GDM1 (cell line): ENCODE data around the gene DNAJC9.
A peak's percentile ranks its signal among the peaks of the same experiment; 100 is the strongest.
"Not testable (repeated sequence)": the region's sequence is repeated elsewhere in the genome, so short reads cannot be mapped to it uniquely, and the experiment has no call there.

Experiments
- DNase-seq: peaks from one replicate; lab custom pipeline; 2025; lab: John Stamatoyannopoulos, UW

DNAJC9 gene, protein sequence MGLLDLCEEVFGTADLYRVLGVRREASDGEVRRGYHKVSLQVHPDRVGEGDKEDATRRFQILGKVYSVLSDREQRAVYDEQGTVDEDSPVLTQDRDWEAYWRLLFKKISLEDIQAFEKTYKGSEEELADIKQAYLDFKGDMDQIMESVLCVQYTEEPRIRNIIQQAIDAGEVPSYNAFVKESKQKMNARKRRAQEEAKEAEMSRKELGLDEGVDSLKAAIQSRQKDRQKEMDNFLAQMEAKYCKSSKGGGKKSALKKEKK

DNA sequence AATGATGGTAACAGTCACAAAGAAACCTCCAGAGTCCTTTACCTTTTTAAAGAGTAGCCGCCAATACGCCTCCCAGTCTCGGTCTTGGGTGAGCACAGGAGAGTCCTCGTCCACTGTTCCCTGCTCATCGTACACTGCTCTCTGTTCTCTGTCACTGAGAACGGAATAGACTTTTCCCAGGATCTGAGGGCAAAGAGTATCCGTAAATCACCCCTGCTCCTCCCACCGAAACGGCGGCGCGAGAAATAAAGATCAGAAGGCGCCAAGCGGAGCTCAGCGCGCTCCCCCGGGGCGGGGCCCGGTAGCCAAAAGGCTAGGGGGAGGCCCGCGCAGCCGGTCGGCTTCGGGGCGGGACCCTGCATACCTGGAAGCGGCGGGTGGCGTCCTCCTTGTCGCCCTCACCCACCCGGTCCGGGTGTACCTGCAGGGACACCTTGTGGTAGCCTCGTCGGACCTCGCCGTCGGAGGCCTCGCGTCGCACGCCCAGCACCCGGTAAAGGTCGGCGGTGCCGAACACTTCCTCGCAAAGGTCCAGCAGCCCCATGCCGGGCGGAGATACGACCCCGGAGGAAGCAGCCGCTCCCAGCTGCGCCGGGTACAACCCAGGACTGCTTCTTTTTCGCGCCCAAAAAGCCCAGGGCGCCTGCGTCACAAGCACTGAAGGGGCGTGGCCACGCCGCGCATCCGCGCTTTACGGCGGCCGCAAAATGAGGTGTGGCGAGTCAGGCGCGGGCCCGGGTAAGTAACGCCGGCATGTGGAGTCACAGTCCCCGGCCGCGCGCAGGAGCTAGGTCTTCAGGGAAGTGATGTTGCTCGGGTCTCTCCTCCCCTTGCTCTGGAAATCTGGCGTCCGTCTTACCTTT is at the start of gene DNAJC9:
TSS of gene DNAJC9 (minus strand) at position 610 of the 863 bp plus-strand sequence. CDS start at position 544, 66 bp downstream.
- DNase-seq = peak; percentile 95

DNA sequence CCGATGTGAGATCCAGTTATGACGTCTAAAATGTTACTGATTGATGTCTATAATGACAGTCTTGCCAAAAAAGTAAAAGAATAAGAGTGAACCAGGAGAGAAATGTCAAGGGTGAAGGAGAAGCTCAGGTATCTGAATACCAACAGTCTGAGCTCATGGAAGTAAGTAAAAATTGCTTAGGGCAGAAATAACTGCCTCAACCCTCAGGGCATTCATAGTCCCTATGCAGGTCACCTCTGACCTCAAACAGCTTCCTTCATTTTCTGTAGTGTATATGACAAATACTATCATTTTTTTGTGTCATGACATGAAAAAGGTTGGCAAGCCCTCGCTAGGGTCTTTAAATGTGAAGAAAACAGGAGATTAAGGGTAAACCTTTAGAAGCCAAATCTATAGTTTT is 46.4 kb upstream of the DNAJC9 start:
- DNase-seq = no peak

DNA sequence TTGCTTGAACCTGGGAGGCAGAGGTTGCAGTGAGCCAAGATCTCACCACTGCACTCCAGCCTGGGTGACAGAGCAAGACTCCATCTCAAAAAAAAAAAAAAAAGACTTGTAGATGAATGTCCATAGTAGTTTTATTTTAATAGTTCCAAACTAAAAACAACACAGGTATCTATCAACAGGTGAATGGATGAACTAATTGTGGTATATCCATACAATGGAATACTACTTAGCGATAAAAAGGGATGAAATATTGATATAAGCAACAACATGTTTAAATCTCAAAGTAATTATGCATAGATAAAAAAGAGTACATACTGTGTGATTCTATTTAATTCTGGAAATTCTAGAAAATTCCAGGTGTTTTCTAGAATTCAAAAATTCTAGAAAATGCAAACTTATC is 42.9 kb upstream of the DNAJC9 start:
- DNase-seq = no peak

DNA sequence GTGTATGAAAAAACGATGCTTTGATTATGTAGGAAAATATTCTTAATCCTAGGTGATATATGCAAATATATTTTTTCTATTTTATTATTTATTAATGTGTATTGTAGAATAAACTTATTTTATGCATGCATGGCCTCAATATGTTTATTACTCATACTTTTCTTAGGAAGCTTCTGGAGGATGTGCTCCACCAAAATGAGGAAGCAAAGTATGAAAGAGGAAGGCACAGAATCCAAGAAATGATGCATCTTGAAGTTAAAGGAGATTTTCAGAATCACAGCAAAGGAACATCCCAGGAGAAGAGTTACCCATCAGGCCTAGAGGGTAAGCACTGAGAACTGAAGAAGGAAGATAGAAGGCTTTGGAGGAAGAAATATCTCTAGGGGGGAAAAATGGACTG is 40.4 kb upstream of the DNAJC9 start:
- no peak for DNase-seq

DNA sequence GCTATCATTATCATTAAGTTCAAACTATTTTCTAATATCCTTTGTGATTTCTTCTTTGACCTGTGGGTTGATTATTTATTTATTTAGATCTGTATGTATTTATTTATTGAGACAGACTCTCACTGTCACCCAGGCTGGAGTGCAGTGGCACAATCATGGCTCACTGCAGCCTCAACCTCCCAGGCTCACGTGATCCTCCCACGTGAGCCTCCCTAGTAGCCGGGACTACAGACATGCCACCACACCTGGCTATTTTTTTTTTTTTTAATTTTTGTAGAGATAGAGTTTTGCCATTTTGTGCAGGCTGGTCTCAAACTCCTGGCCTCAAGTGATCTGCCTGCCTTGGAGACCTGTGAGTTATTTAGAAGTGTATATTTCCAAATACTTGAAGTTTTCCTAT is 34.0 kb upstream of the DNAJC9 start:
- DNase-seq = no peak

DNA sequence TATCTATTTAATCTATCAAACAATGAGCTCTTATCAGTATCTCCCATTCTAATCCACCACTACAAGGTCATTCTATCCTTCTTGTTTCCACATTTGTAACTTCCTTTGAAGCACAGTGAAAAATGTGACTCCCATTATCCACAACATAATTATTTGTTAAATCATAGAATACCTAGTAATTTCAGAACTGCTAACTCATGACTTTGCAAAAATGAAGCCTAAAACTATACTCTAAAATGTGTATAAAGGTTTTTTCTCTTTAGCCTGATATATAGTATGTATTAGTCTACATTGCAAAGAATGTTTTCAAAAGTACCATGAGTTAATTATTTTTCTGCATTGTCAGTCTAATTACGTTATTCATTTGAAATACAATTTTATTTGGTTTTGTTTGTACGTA is 17.4 kb upstream of the DNAJC9 start:
- no peak for DNase-seq

DNA sequence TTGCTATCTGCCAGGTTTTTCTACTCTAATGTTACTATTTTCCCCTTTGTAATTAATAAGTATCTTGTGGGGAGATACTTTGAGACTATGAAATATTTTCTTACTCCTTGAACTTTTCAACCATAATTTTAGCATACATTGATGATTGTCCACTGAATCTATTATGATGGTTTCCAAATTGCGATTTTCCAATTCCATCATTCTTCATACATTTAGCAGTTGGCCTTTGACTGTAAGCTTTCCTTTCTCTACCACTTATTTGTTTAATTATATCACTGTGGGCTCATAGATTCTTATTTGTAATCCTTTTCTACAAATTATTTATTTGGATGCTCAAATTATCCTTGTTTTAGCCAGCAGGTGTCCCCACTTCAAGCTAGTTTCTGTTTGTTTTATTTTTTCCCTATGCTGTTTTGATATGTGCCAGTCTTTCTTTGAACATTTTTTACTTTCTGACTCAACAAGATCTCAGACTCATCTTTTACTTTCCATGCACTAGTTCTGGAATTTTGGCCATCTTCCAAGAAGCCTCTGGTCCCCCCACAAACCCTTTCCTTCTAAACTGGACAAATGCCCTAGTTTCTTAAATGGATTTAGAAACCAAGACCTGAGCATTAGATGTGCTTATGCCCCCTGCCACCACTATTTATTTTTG is 16.8 kb upstream of the DNAJC9 start:
- DNase-seq = no peak

DNA sequence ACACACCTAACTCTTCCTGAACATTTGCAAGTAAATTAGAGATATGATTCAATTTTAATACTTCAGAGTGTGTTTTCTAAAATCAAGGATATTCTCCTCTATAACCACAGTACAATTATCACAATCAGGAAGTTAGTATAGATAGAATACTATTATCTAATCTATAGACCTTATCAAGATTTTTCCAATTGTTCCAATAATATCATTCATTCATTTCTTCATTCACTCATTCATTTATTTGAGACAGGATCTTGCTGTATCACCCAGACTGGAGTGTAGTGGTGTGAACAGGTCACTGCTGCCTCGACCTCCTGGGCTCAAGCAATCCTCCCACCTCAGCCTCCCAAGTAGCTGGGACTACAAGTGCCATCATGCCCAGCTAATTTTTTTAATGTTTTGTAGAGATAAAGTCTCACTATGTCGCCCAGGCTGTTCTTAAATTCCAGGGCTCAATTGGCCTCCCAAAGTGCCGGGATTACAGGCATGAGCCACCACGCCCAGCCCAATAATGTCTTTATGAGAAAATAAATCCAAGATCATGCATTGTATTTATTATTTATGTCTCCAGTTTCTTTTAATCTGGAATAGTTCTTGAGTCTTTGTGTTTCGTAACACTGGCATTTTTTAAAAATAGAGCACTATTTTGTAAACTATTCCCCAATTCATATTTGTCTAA is 16.0 kb upstream of the DNAJC9 start:
- DNase-seq = no peak

DNA sequence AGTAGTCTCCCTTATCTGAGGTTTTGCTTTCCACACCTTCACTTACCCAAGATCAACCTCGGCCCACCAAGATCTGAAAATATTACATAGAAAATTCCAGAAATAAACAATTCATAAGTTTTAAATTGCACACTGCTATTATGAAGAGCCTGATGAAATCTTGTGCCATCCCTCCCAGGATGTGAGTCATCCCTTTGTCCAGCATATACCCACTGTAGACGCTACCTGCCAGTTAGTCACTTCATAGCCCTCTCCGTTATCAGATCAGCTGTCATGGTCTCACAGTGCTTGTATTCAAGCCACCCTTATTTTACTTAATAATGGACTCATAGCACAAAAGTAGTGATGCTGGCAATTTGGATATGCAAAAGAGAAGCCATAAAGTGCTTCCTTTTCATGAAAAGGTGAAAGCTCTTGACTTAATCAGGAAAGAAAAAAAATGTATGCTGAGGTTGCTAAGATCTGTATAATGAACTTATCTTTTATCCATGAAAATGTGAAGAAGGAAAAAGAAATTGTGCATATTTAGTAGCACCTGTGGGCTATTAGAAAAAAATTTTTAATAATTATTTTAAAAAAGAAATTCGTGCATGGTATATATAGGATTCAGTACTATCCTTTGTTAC is 15.2 kb upstream of the DNAJC9 start:
- no peak for DNase-seq

DNA sequence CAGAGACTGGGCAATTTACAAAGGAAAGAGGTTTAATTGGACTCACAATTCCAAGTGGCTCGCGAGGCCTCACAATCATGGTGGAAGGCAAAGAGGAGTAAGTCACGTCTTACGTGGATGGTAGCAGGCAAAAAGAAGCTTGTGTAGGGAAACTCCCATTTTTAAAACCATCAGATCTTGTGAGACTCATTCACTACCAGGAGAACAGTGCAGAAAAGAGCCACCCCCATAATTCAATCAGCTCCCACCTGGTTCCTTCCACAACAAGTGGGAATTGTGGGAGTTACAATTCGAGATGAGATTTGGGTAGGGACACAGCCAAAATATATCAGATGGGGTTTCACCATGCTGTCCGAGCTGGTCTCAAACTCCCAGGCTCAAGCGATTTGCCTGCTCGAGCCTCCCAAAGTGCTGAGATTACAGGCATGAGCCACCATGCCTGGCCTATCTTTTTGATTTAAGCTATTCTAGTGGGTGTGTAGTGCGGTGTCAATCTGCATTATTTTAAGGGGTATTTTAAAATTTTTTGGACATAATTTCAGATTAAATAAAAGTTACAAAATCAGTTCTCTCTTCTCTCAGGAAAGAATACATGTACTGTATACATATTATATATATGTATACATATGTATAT is 14.4 kb upstream of the DNAJC9 start:
- DNase-seq = no peak

DNA sequence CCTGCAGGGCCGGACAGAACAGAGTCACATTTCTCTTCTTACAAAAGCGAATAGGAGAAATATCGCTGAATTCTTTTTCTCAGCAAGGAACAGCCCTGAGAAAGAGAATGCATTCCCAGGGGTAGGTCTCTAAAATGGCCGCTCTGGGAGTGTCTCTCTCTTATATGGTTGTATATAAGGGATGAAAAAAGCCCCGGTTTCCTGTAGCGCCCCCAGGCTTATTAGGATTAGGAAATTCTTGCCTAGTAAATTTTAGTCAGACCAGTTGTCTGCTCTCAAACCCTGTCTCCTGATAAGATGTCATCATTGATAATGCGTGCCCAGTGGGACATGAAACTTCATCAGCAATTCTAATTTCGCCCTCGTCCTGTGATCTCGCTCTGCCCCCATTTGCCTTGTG is 11.6 kb upstream of the DNAJC9 start:
- DNase-seq = not testable (repeated sequence)

DNA sequence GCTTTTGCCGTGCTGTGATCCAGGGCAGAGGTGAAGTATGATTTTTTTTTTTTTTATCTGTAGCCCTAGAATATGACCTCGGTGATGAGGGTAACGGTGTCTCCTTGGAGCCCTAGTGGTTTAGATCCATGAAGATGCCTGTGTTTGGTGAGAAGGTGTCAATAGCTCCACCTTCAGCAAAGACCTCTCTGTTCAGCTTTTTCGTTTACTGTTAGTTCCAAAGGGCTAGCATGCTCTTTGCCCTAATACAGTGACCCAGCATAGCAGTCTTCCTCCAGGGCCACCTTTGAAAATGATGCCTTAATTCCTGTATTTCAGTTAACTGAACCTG is 6.1 kb upstream of the DNAJC9 start:
- no peak for DNase-seq

DNA sequence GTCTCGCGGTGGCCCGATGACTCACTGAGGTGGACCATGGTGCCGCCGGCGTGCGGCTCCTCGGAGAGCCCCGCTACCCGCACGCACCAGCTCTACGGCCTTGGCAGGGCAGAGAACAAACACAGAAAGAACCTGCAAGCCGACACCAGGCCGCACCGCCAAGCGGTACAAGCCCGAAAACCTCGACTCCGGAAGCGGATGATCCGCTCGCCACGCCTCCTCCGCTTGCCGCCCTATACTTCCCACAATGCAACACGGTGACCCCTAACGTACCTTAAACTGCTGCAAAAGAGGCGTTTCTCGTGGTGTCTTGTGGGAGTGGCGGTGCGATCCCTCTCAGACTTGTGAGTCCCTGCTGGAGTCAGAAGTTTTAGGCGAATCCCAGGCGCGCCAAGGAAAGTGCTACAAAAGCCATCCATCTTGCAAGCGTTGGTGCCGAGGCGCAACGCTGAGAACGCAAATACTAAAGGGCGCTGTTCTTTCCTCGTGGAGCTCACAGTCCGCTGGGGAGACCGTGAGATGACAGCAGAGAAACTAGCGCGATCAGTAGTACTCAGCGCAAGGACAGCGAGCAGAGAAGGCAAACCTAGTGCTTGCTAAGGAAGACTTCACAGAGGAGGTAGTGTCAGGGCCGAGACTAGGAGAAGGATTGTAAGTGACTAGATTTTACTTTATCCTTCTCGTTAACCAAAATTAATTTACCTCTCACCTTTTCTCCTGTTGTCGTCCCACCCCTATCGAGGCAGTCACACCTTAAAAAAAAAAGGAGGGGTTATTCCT is 5.6 kb upstream of the DNAJC9 start, which contains the start of gene MRPS16:
TSS of gene MRPS16 (minus strand) at position 200 of the 780 bp plus-strand sequence. CDS start at position 38, 162 bp downstream.
- DNase-seq = peak; percentile 92

DNA sequence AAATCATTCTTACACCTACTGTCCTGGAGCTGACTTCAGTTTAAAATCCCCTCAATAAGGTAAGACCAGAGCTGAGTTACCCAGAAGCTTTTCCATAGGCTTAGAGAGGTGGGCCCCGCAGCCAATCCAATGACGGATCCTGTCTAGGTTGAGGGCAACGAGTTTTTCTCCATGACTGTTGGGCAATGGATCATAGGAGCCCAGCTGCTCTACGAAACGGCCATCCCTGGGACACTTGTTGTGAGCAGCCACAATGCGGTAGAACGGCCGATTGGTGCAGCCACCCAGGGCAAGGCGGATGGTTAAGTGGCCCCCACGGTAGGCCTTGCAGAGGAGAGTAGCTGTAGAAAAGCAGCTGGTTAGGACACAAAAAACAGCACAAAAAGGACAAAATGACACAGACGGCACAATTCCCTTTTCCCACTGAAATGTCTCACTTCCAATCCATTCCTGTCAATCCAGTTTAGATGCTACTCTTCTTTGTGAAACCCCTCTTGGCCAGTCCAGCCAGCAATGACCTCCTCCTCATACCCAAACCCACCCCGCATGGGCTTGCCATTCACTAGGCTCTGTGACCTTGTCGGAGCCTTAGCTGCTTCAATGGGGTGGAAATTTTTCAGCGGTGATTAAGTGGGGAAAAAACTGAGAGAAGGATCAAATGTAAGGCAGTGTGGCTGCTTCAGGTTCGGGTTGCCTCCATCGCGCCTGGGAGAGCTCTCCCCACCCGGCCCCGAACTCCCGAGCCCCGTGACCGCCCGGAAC is 4.8 kb upstream of the DNAJC9 start:
- no peak for DNase-seq

DNA sequence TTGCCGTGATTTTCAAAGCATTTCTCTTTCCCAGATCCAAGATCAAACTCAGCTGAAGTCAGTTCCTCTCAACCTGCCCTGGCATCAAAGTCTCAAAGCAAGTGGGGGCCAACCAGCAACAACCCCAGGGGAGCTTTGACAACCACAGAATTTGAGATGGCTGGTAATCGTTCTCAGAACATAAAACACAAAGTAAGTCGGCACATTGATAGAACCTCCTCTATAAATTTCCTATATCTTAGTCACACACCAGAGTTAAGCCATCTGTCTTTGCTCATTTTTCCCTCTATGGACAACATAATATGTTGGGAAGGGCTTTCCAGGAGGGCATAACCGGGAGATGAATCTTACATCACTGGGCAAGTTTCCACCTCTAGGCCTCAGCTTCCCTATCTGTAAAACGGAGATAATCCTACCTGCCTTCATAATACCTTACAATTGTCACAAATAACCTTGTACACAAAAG is 1.2 kb upstream of the DNAJC9 start:
- DNase-seq = no peak

DNA sequence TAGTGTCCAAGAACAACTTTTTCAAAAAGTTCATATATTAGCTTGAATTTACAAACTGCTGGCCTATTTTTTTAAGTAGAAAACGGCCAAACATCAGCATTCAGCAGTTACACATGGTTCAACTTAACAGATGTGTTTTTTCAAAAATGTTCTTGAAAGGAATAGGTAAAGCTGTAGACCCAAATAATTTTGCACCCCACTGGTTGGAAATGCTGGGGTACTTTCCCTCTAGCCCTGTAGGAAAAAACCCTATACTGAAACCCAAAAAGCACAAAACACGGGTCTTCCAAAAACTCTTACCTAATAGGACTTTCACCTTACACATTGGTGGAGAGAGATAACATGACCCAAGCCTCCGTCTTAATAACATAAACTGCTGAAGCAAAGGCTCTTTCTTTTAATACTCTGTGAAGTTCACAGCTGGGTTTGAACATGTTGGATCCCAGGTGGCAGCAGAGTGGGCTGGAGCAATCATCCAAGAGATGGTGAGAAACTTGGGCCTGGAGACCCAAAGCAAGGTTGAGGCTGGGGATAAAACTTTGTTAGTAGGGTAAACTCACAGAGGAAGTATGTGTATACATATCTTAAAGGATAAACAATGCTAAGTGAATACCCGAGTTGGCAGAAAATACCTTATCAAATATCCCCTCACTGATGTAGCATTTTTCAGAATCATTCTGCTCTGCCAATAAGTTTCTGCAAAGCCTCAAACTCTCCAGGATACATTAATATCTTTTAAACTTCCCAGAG is 629 bp upstream of the DNAJC9 start:
- DNase-seq = no peak

DNA sequence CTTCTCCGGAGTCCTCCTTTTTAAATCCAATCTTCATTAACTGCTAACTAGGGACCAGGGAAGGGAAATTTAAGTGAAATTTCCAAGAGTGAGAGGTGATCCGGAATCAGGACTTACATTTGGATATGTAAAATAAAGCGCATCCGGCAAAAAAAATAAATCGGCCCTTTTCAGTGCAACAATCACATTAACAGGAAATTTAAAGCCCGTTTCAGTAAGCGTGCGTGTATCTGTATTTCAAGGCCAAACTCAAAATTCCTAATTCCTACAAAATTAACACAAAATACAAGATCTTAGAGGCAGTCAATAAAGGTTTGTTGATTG is 771 bp downstream of the DNAJC9 start:
- no peak for DNase-seq

DNA sequence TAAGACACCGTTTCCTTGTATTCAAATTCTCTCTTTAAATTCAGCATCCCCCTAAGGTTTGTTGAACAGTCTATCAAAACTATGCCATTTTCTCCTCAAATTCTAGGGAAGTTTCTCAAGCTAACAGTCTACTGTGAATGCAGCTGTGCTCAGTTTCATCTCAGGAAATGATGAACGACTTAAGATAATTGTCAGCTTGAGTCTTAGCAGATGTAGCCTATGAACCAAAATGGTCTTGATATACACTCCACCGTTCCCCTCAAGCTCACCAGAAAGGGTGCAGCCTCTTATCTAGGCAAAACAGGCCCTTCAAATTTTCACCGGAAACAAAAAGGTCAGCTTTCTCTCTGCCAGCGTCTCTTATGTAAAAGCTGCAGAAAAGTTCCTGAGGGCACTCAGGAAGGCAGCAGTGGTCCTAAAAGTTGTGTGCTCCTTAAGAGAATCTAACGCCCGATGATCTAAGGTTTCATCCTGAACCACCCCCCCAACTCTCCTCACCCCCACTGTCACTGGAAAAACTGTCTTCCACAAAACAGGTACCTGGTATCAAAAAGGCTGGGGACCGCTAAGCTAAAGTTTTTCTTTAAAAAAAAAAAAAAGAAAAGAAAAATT is 2.1 kb downstream of the DNAJC9 start:
- DNase-seq = peak; percentile 50

DNA sequence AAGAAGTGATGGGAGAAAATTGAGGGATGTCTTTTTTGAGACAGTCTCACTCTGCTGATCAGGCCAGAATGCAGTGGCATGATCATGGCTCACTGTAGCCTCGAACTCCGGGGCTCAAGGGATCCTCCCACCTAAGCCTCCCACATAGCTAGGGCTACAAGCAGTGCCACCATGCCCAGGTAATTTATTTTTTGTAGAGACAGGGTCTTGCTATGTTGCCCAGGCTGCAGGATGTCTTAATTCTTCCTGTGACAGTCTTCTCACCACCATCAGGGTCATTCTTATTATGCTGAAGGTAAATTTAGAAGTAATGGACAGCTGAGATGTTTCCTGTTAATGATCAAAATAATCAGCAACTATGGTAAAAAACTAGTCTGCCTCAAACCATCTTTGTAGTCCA is 7.1 kb downstream of the DNAJC9 start:
- DNase-seq = no peak
